Adrenal gland (tissue), 12 donors: ENCODE measurements around the gene GEMIN8. TPM values are rescaled to one million over a fixed set of nuclear protein-coding genes. Genes with fewer than 3 reads are reported as not detected.

ENCODE experiments used
- DNase-seq, 7 donors: peaks; one replicate each; pipeline ENCODE4 v3.0.0-alpha.2; 2019 to 2020
- H3K27ac ChIP-seq, 5 donors: fragments of 200-600 bp; sonication (generic) in 4 of 5; 1 replicate in 3 of 5; 2 replicates in 2 of 5; pipeline versions ENCODE4 v1.5.1 to v1.8.0; 2016 to 2020; ENCODE audit warnings: mild to moderate bottlenecking in 1 of 5
- H3K27me3 ChIP-seq: fragments of 200-600 bp; 2 replicates; pipeline ENCODE4 v1.8.0; 2021
- H3K36me3 ChIP-seq, 2 donors: fragments of 200-600 bp; replicated peaks in 1 of 2; 1 replicate in 1 of 2; 2 replicates in 1 of 2; pipeline versions ENCODE4 v1.5.1 to v1.8.0; 2018 to 2022
- H3K4me1 ChIP-seq, 2 donors: fragments of 200-600 bp; replicated peaks in 1 of 2; 1 replicate in 1 of 2; 2 replicates in 1 of 2; pipeline versions ENCODE4 v1.5.1 to v1.8.0; 2018 to 2021
- H3K4me3 ChIP-seq, 4 donors: fragments of 200-600 bp; sonication (generic) in 3 of 4; one replicate each; pipeline ENCODE4 v1.5.1; 2016 to 2018
- H3K9me3 ChIP-seq, 3 donors: fragments of 200-600 bp; sonication (generic) in 1 of 3; replicated peaks in 1 of 3; 1 replicate in 2 of 3; 2 replicates in 1 of 3; pipeline versions ENCODE4 v1.5.1 to v1.8.0; 2016 to 2021
- CTCF ChIP-seq, 6 experiments: fragments of 450-650 bp in 4 of 6; fragments of 200-600 bp in 2 of 6; sonication (generic) in 1 of 6; IDR thresholded peaks; 1 replicate in 5 of 6; 2 replicates in 1 of 6; pipeline versions ENCODE4 v1.5.1 to v1.8.0; 2016 to 2021; ENCODE audit warnings: antibody characterized with exemption in 6 of 6, mild to moderate bottlenecking in 2 of 6, moderate library complexity in 1 of 6
- POLR2A ChIP-seq, 2 donors: fragments of 450-650 bp; IDR thresholded peaks; one replicate each; pipeline ENCODE4 v1.6.1; 2017; ENCODE audit warnings: antibody characterized with exemption in 2 of 2, mild to moderate bottlenecking in 2 of 2, moderate library complexity in 1 of 2
- WGBS, 4 donors: extraction: QIAGEN DNeasy Blood & Tissue Kit in 2 of 4; methylation state at CpG; one replicate each; pipeline versions ENCODE4 v1.1.5 to v1.1.7; 2013 to 2017; 5-methylcytosine and 5-hydroxymethylcytosine counted together
- intact Hi-C, 2 donors: fragments of 100-400 bp; cut with DNase I; formaldehyde crosslinking; loops; one replicate each; pipeline versions ENCODE4 v1.14.1 to v1.15.0; 2022 to 2023
- polyA plus RNA-seq, 3 donors: library from polyadenylated mRNA; stranded (reverse); fragments of 200-250 nt in 2 of 3; fragments of 350-450 nt in 1 of 3; fragmentation: Illumina TruSeq in 1 of 3; extraction: RNeasy Lipid Tissue Mini Kit (QIAGEN cat#74804) in 1 of 3; gene quantifications; one replicate each; pipeline ENCODE4 v1.2.3, GENCODE V29; 2013 to 2014
- total RNA-seq, 9 donors: library from RNA; depleted of rRNA in 4 of 9; stranded (reverse); fragments of >200 nt in 4 of 9; fragments of 120-200 nt in 1 of 9; fragmentation: NEBNext Ultra II Directional in 1 of 9; extraction: Animal tissue kit (Norgen Biotek cat#: 25700) in 1 of 9; gene quantifications; one replicate each; pipeline versions ENCODE4 v1.1.0 to v1.2.4, GENCODE V29; 2013 to 2023
- donor health status: healthy with polysubstance abuse.
- donor health status: Bipolar disorder and iron deficiency.
- donor health status: DM: yes; HTN: yes; CAD: no.
- donor health status: DM: no; HTN: no; CAD: no.
- donor health status: DM: no; HTN: no; CAD: no.
- donor health status: DM: yes; HTN: yes; CAD: no.

Gene GEMIN8
- total and polyA plus RNA-seq, 12 donors: 13.9 to 32.9 (median 19.8) TPM

- 76 to 82% (median 78%) methylated on average over 4 of the region's 4 CpGs for WGBS, 4 donors
- intact Hi-C loops: no loop called here
- peaks cover 4 to 5% of the 10 kb centered on the region in 2 donors for H3K4me1 ChIP-seq
Measured at GRCh38 chrX:14013054-14013453, 16.6 kb downstream of the GEMIN8 start.

GRCh38 chrX:14010566-14010965 is 19.1 kb downstream of the GEMIN8 start:
- Histone ChIP-seq H3K4me1 (peaks cover 1 to 2% of the 10 kb centered on the region in 2 donors), H3K27ac (no peak overlapping the region), H3K4me3 (no peak overlapping the region), H3K9me3 (no peaks in the 10 kb centered on the region), H3K27me3 (peaks cover 4% of the 10 kb centered on the region), H3K36me3 (no peaks in the 10 kb centered on the region)
- TF ChIP-seq POLR2A (IDR thresholded peaks at IDR 0.05) (no peak), CTCF (IDR thresholded peaks at IDR 0.05) (no peak)
- no peak for DNase-seq
- intact Hi-C loops: no loop called here
- WGBS, 4 donors: 93 to 100% (median 95%) methylated on average over 3 of the region's 3 CpGs

More at GRCh38 chrX:14013054-14013453, 16.6 kb downstream of the GEMIN8 start:
- peaks cover 4% of the 10 kb centered on the region for H3K27me3 ChIP-seq
- H3K36me3 ChIP-seq: no peaks in the 10 kb centered on the region
- no peak for TF ChIP-seq POLR2A (IDR thresholded peaks at IDR 0.05)
- H3K27ac ChIP-seq: no peak overlapping the region
- no peak overlapping the region for H3K4me3 ChIP-seq
- no peaks in the 10 kb centered on the region for H3K9me3 ChIP-seq
- no peak for DNase-seq

GRCh38 chrX:14006540-14006939 is 23.2 kb downstream of the GEMIN8 start:
- H3K27me3 ChIP-seq: peaks cover 4% of the 10 kb centered on the region
- 81 to 83% (median 82%) methylated on average over 10 of the region's 10 CpGs for WGBS, 4 donors
- intact Hi-C loops: no loop called here

GRCh38 chrX:14003876-14004425 is 25.7 kb downstream of the GEMIN8 start:
- DNase-seq: no peak
- no peak for TF ChIP-seq CTCF (IDR thresholded peaks at IDR 0.05)
- TF ChIP-seq POLR2A (IDR thresholded peaks at IDR 0.05): no peak
- no peaks in the 10 kb centered on the region for H3K4me1 ChIP-seq
- H3K27me3 ChIP-seq: no peaks in the 10 kb centered on the region
- intact Hi-C loops: no loop called here
- no peak overlapping the region for H3K27ac ChIP-seq
- H3K4me3 ChIP-seq: no peak overlapping the region
- no peaks in the 10 kb centered on the region for H3K36me3 ChIP-seq
- H3K9me3 ChIP-seq: no peaks in the 10 kb centered on the region
- 80 to 100% (median 93%) methylated on average over 2 of the region's 2 CpGs for WGBS, 4 donors

More at GRCh38 chrX:14006540-14006939, 23.2 kb downstream of the GEMIN8 start:
- Histone ChIP-seq H3K9me3 (no peaks in the 10 kb centered on the region), H3K4me3 (no peak overlapping the region), H3K4me1 (no peaks in the 10 kb centered on the region), H3K27ac (no peak overlapping the region), H3K36me3 (no peaks in the 10 kb centered on the region)
- TF ChIP-seq CTCF (IDR thresholded peaks at IDR 0.05) (no peak), POLR2A (IDR thresholded peaks at IDR 0.05) (no peak)
- DNase-seq: no peak

GRCh38 chrX:14003028-14003427 is 26.7 kb downstream of the GEMIN8 start:
- Histone ChIP-seq H3K27me3 (no peaks in the 10 kb centered on the region), H3K36me3 (no peaks in the 10 kb centered on the region), H3K9me3 (no peaks in the 10 kb centered on the region), H3K4me3 (no peak overlapping the region), H3K27ac (no peak overlapping the region), H3K4me1 (no peaks in the 10 kb centered on the region)
- 72 to 100% (median 86%) methylated on average over 1 to 4 of the region's 4 CpGs for WGBS, 4 donors
- no peak for TF ChIP-seq CTCF (IDR thresholded peaks at IDR 0.05)
- TF ChIP-seq POLR2A (IDR thresholded peaks at IDR 0.05): no peak
- DNase-seq: no peak
- intact Hi-C loops: no loop called here
